ENCODE data around the gene CD19. TPM values are rescaled to one million over a fixed set of nuclear protein-coding genes. Genes with fewer than 3 reads are reported as not detected.

Gene CD19
- total and polyA plus RNA-seq, 9 donors: 0.40 to 2.5 (median 1.1) TPM; not detected in 1

DNA sequence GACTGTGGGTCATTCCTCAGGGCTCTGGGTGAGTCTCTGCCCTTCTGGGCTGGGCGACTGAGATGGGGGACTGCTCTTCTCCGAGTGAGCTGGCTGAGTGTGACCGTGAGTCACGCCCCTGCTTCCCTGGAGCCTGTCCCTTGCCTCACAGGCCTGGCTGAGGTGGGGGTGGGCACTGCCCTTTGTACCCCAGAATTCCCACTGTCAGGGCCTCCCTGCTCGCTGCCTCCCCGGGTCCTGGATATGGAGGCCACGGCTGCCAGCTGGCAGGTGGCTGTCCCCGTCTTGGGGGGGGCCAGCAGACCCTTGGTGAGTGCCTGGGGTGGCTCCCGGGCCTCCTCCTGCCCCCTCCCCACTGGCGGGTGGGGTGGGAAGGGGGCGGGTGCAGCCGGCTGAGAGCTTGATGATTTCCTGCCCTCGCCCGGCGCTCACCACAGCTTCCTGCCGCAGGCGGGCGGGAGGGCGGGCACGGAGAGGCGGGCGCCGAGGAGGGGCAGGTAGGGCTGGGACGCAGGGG lies 52.9 kb downstream of the CD19 start, which contains the start of gene LAT:
Gene LAT, plus strand, starts transcription at position 434 of the 517 bp plus-strand sequence. CDS start 366 bp downstream, outside the sequence.
- no peak for DNase-seq
- H3K4me3 ChIP-seq: no peak within 1 kb of the TSS
- no peak within 1 kb of the TSS for H3K27ac ChIP-seq
- TF ChIP-seq EP300 (IDR thresholded peaks at IDR 0.05): no peak
- TF ChIP-seq POLR2A (IDR thresholded peaks at IDR 0.05): no peak
- TF ChIP-seq, protein P1, sequence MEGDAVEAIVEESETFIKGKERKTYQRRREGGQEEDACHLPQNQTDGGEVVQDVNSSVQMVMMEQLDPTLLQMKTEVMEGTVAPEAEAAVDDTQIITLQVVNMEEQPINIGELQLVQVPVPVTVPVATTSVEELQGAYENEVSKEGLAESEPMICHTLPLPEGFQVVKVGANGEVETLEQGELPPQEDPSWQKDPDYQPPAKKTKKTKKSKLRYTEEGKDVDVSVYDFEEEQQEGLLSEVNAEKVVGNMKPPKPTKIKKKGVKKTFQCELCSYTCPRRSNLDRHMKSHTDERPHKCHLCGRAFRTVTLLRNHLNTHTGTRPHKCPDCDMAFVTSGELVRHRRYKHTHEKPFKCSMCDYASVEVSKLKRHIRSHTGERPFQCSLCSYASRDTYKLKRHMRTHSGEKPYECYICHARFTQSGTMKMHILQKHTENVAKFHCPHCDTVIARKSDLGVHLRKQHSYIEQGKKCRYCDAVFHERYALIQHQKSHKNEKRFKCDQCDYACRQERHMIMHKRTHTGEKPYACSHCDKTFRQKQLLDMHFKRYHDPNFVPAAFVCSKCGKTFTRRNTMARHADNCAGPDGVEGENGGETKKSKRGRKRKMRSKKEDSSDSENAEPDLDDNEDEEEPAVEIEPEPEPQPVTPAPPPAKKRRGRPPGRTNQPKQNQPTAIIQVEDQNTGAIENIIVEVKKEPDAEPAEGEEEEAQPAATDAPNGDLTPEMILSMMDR (IDR thresholded peaks at IDR 0.05): no peak
- intact Hi-C loops (cut with DNase I): loop anchor here in 1 of 4 donors (10.0 kb wide), 1 partner anchor 750 kb away; no protein-coding TSS in a partner anchor
- H3K4me1 ChIP-seq (ENCODE audit: insufficient read depth): no peaks in the 10 kb centered on the region
- H3K36me3 ChIP-seq: no peaks in the 10 kb centered on the region
- H3K27me3 ChIP-seq: no peaks in the 10 kb centered on the region
- 74 to 83% (median 78%) methylated on average over 6 to 24 of the region's 24 CpGs for WGBS, 3 donors
- H3K9me3 ChIP-seq: no peaks in the 10 kb centered on the region

DNA sequence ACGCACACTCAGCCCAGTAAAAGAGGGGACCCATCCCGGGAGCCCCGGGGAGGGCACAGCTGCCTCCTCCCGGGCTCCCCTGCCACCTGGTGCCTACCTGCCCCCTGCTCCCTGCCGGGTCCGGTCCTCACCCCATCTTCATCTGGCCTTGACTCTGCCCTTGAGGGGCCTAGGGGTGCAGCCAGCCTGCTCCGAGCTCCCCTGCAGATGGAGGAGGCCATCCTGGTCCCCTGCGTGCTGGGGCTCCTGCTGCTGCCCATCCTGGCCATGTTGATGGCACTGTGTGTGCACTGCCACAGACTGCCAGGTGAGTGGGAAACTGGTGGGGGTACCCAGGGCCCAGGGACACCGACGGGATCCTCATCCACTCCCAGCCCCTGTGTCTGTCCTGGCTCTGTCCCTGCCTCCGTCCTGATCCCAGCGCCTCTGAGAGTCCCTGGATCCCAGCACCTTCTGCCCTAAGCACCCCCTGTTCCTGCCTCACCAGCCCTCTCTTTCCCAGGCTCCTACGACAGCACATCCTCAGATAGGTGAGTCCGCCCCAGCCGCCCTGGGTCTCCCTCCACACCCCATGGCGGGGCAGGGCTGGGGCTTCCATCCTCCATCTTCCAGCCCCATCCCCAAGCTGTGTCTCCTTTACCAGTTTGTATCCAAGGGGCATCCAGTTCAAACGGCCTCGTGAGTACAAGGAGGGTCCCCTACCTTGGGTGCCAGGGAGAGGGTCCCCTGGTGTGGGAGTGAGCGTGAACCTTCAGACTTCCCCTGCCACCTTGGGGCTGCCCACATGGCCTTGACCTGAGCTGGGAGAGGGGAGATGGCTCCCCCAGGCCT lies 53.7 kb downstream of the CD19 start:
- Histone ChIP-seq H3K4me1 (ENCODE audit: insufficient read depth) (no peaks in the 10 kb centered on the region), H3K9me3 (no peaks in the 10 kb centered on the region), H3K27me3 (no peaks in the 10 kb centered on the region), H3K4me3 (no peak overlapping the region), H3K36me3 (no peaks in the 10 kb centered on the region), H3K27ac (no peak overlapping the region)
- 85 to 90% (median 85%) methylated on average over 19 of the region's 19 CpGs for WGBS, 3 donors
- DNase-seq: no peak
- no peak for TF ChIP-seq POLR2A (IDR thresholded peaks at IDR 0.05)
- TF ChIP-seq, protein P1 (IDR thresholded peaks at IDR 0.05): no peak
- no peak for TF ChIP-seq EP300 (IDR thresholded peaks at IDR 0.05)
- intact Hi-C loops (cut with DNase I): loop anchor here in 1 of 4 donors (10.0 kb wide), 1 partner anchor 749 kb away; no protein-coding TSS in a partner anchor

DNA sequence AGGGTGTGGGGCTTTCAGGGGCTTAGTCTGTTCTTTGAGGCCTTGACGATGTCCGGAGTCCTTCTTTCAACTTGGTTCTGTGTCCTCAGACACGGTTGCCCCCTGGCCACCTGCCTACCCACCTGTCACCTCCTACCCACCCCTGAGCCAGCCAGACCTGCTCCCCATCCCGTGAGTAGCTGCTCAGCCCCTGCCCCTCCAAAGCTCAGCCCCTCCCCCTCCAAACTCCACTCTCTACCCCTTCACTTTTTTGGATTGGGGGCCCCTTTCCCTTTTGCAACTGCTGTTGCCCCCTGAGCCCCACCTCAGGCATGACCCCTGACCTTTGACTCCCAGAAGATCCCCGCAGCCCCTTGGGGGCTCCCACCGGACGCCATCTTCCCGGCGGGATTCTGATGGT lies 54.3 kb downstream of the CD19 start:
- TF ChIP-seq EP300 (IDR thresholded peaks at IDR 0.05) (no peak), POLR2A (IDR thresholded peaks at IDR 0.05) (no peak)
- TF ChIP-seq, protein P1 (IDR thresholded peaks at IDR 0.05): no peak
- Histone ChIP-seq H3K27ac (no peak overlapping the region), H3K4me1 (ENCODE audit: insufficient read depth) (no peaks in the 10 kb centered on the region), H3K27me3 (no peaks in the 10 kb centered on the region), H3K9me3 (no peaks in the 10 kb centered on the region), H3K36me3 (no peaks in the 10 kb centered on the region), H3K4me3 (no peak overlapping the region)
- intact Hi-C loops (cut with DNase I): loop anchor here in 1 of 4 donors (10.0 kb wide), 1 partner anchor 749 kb away; no protein-coding TSS in a partner anchor
- no peak for DNase-seq
- 93 to 95% (median 94%) methylated on average over 9 of the region's 9 CpGs for WGBS, 3 donors

DNA sequence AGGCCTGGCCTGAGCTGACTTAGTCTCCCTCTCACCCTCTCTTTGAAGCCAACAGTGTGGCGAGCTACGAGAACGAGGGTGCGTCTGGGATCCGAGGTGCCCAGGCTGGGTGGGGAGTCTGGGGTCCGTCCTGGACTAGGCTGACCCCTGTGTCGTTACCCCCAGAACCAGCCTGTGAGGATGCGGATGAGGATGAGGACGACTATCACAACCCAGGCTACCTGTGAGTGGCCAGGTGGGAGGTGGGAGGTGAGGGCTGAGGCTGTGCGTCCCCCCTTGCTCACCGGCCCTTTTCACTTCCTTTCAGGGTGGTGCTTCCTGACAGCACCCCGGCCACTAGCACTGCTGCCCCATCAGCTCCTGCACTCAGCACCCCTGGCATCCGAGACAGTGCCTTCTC lies 54.7 kb downstream of the CD19 start:
- Histone ChIP-seq H3K27ac (no peak overlapping the region), H3K36me3 (no peaks in the 10 kb centered on the region), H3K4me1 (ENCODE audit: insufficient read depth) (peaks cover 1% of the 10 kb centered on the region), H3K9me3 (no peaks in the 10 kb centered on the region), H3K4me3 (no peak overlapping the region), H3K27me3 (no peaks in the 10 kb centered on the region)
- 91 to 94% (median 93%) methylated on average over 13 of the region's 13 CpGs for WGBS, 3 donors
- no peak for DNase-seq
- TF ChIP-seq, protein P1 (IDR thresholded peaks at IDR 0.05): no peak
- no peak for TF ChIP-seq EP300 (IDR thresholded peaks at IDR 0.05)
- no peak for TF ChIP-seq POLR2A (IDR thresholded peaks at IDR 0.05)
- intact Hi-C loops (cut with DNase I): loop anchor here in 1 of 4 donors (10.0 kb wide), 1 partner anchor 748 kb away; no protein-coding TSS in a partner anchor
